PC-9 (cell line): Measurements from ENCODE around the gene C11orf21. TPM values are rescaled to one million over a fixed set of nuclear protein-coding genes. Genes with fewer than 3 reads are reported as not detected.

Experiments used
- BruUV-seq: library from RNA; stranded (reverse); fragments of 400-500 nt; replicated peaks from 2 replicates; lab custom pipeline; 2021; lab: Mats Ljungman, UMichigan
- CTCF ChIA-PET: fragments of 300-600 bp; sonication (Branson Sonifier 250); formaldehyde crosslinking; loops from one replicate; lab custom pipeline; 2022; ENCODE audit warnings: antibody characterized with exemption; lab: Charles Lee
- POLR2A ChIA-PET: fragments of 300-600 bp; sonication (Branson Sonifier 250); formaldehyde crosslinking; loops from one replicate; lab custom pipeline; 2022; ENCODE audit warnings: antibody characterized with exemption; ENCODE audit not compliant: unreplicated experiment; lab: Charles Lee
- DNase-seq, 2 experiments: peaks; one replicate each; pipeline versions ENCODE4 v3.0.0 to v3.0.0-alpha.2; 2015 to 2022; ENCODE audit warnings: mixed read lengths in 1 of 2
- H2AFZ ChIP-seq: fragments of 200-600 bp; sonication (generic); 2 replicates; pipeline ENCODE4 v1.8.1; 2017; ENCODE audit warnings: antibody characterized with exemption
- H3F3A ChIP-seq: fragments of 200-600 bp; sonication (generic); 2 replicates; pipeline ENCODE4 v1.8.1; 2017; ENCODE audit warnings: antibody characterized with exemption, mild to moderate bottlenecking, low read depth; ENCODE audit not compliant: insufficient read depth
- H3K27ac ChIP-seq: fragments of 200-600 bp; sonication (generic); 2 replicates; pipeline ENCODE4 v1.6.1; 2016; ENCODE audit warnings: mixed run types
- H3K27me3 ChIP-seq: fragments of 200-600 bp; sonication (generic); 2 replicates; pipeline ENCODE4 v1.6.1; 2016; ENCODE audit warnings: low read depth, mixed run types; ENCODE audit not compliant: insufficient read depth
- H3K36me3 ChIP-seq: fragments of 200-600 bp; sonication (generic); 2 replicates; pipeline ENCODE4 v1.6.1; 2016; ENCODE audit warnings: low read depth, mixed run types
- H3K4me1 ChIP-seq: fragments of 200-600 bp; sonication (generic); replicated peaks from 2 replicates; pipeline ENCODE4 v1.6.1; 2016; ENCODE audit warnings: mixed run types; ENCODE audit not compliant: insufficient read depth
- H3K4me2 ChIP-seq: fragments of 200-600 bp; sonication (generic); 2 replicates; pipeline ENCODE4 v1.6.1; 2017; ENCODE audit warnings: mixed run types
- H3K4me3 ChIP-seq: fragments of 200-600 bp; sonication (generic); 2 replicates; pipeline ENCODE4 v1.6.1; 2016; ENCODE audit warnings: mixed run types
- H3K79me2 ChIP-seq: fragments of 200-600 bp; sonication (generic); 2 replicates; pipeline ENCODE4 v1.6.1; 2017; ENCODE audit warnings: low read depth, mixed run types
- H3K9me2 ChIP-seq: fragments of 200-600 bp; sonication (generic); 2 replicates; pipeline ENCODE4 v1.8.1; 2017; ENCODE audit warnings: mild to moderate bottlenecking; ENCODE audit not compliant: insufficient read depth
- H3K9me3 ChIP-seq: fragments of 200-600 bp; sonication (generic); 2 replicates; pipeline ENCODE4 v1.8.1; 2016; ENCODE audit warnings: low read depth; ENCODE audit not compliant: insufficient read depth
- H4K20me1 ChIP-seq: fragments of 200-600 bp; sonication (generic); 2 replicates; pipeline ENCODE4 v1.8.1; 2017; ENCODE audit not compliant: insufficient read depth
- EZH2 ChIP-seq: fragments of 200-600 bp; sonication (generic); IDR thresholded peaks from 2 replicates; pipeline ENCODE4 v1.8.0; 2017; ENCODE audit warnings: antibody characterized with exemption, low read depth
- intact Hi-C: fragments of 100-400 bp; cut with micrococcal nuclease; formaldehyde crosslinking; loops from one replicate; pipeline ENCODE4 v1.10.0; 2022; ENCODE audit not compliant: unreplicated experiment
- total RNA-seq: library from RNA; stranded (reverse); gene quantifications from 2 replicates; pipeline ENCODE4 v1.2.3, GENCODE V29; 2021
- TF ChIP-seq, protein P1 (sequence below): fragments of 200-600 bp; sonication (generic); conservative IDR thresholded peaks from 2 replicates; pipeline ENCODE4 v1.6.1; 2017; ENCODE audit warnings: mixed run types, antibody characterized with exemption, mild to moderate bottlenecking, moderate library complexity

C11orf21 gene
- total RNA-seq, 1 experiment from 2014 or later, result not detected

DNA sequence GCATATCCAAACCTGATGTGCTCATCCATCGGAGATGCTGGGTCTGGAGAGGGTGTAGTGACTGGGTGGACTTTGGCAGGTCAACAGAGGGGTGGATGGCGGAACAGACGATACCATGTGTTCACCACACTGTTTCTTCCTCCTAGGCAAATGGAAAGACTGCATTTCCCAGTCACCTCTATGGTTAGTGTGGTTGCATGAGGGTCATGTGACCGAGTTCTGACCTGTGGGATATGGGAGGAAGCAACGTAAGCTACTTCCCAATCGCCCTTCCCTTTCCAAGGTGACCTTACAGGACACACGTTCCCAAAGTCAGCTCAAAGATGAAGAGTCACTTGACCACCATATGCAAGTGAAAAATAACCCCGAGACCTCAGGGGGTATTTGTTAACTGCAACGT is 27.8 kb upstream of the C11orf21 start:
- no peak for DNase-seq
- BruUV-seq, result no TSS peak
- intact Hi-C loops, result no loop called here
- H3K36me3 ChIP-seq, result no peaks in the 10 kb centered on the region
- TF ChIP-seq, protein P1, sequence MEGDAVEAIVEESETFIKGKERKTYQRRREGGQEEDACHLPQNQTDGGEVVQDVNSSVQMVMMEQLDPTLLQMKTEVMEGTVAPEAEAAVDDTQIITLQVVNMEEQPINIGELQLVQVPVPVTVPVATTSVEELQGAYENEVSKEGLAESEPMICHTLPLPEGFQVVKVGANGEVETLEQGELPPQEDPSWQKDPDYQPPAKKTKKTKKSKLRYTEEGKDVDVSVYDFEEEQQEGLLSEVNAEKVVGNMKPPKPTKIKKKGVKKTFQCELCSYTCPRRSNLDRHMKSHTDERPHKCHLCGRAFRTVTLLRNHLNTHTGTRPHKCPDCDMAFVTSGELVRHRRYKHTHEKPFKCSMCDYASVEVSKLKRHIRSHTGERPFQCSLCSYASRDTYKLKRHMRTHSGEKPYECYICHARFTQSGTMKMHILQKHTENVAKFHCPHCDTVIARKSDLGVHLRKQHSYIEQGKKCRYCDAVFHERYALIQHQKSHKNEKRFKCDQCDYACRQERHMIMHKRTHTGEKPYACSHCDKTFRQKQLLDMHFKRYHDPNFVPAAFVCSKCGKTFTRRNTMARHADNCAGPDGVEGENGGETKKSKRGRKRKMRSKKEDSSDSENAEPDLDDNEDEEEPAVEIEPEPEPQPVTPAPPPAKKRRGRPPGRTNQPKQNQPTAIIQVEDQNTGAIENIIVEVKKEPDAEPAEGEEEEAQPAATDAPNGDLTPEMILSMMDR, result no peak
- TF ChIP-seq EZH2, result no peak
- no peaks in the 10 kb centered on the region for H3K9me2 ChIP-seq
- no peaks in the 10 kb centered on the region for H3K9me3 ChIP-seq
- no peak overlapping the region for H2AFZ ChIP-seq
- H3K79me2 ChIP-seq, result no peaks in the 10 kb centered on the region
- H4K20me1 ChIP-seq, result no peaks in the 10 kb centered on the region
- no peaks in the 10 kb centered on the region for H3K27me3 ChIP-seq
- CTCF ChIA-PET, result no interaction called here
- H3K27ac ChIP-seq, result no peak overlapping the region
- POLR2A ChIA-PET, result no interaction called here
- peaks cover 7% of the 10 kb centered on the region; the same call in 1 of the 2 replicates for H3F3A ChIP-seq
- no peak overlapping the region for H3K4me3 ChIP-seq
- H3K4me2 ChIP-seq, result no peak overlapping the region
- H3K4me1 ChIP-seq, result no peaks in the 10 kb centered on the region

DNA sequence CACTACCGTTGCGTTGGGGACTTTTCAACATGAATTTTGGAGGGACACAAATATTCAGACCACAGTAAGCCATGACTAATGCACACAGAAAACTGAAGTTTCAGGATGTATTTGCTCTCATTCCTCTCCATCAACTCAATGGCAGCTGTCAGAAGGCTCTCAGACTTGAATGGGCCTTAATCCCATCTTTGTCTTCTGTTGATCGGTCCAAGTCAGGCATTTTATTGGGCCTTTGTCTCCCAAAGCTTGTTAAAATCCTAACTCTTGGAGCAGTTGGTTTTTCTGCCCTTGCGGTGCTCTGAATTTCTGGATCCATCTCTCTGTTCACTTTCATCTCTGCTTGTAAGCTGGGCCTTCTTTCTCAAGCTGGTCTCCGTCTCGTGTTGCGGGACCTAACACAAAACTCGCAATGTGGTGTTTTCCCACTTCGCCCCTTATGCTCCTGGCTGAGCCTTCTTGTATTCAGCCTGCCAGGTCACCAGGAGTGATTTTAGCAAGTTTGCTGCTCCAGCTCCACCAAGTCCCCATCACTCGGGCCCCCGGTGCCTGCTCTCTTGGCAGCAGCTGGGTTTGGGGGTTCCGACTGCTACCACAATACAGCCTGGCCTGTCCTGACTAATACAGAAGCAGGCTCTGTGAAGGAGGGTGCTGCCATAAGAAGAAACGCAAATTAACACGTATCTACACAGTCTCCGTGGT is 27.1 kb upstream of the C11orf21 start:
- no peaks in the 10 kb centered on the region for H3K36me3 ChIP-seq
- no peaks in the 10 kb centered on the region for H3K4me1 ChIP-seq
- no peak overlapping the region for H3K4me3 ChIP-seq
- TF ChIP-seq, protein P1, result no peak
- no peak for TF ChIP-seq EZH2
- no peaks in the 10 kb centered on the region for H3K9me3 ChIP-seq
- peaks cover 7% of the 10 kb centered on the region; the same call in 1 of the 2 replicates for H3F3A ChIP-seq
- no peak for DNase-seq
- H3K9me2 ChIP-seq, result no peaks in the 10 kb centered on the region
- H3K4me2 ChIP-seq, result no peak overlapping the region
- H2AFZ ChIP-seq, result no peak overlapping the region
- no peak overlapping the region for H3K27ac ChIP-seq
- intact Hi-C loops, result no loop called here
- no peaks in the 10 kb centered on the region for H4K20me1 ChIP-seq
- ChIA-PET POLR2A (no interaction called here), CTCF (no interaction called here)
- no peaks in the 10 kb centered on the region for H3K79me2 ChIP-seq
- BruUV-seq, result no TSS peak
- H3K27me3 ChIP-seq, result no peaks in the 10 kb centered on the region

DNA sequence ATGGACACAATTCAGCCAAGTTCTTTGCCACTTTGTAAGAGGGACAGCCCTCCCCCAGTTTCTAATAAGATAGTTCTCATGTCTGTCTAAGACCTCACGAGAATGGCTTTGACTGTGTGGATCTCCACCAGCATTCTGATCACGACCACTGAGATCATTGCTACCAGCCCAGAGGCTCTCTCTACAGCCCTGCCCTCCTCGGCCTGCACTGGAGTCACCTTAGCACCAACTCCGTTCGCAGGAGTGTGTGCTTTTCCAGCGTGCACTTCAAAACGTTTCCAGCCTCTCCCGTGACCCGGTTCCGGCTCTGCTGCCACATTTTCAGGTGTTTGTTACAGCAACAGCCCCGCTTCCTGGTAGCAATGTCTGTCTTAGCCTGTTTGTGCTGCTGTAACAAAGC is 26.3 kb upstream of the C11orf21 start:
- Histone ChIP-seq H3K9me2 (no peaks in the 10 kb centered on the region), H3K9me3 (no peaks in the 10 kb centered on the region), H3F3A (peaks cover 7% of the 10 kb centered on the region; the same call in 1 of the 2 replicates), H3K36me3 (no peaks in the 10 kb centered on the region), H3K27ac (no peak overlapping the region), H4K20me1 (no peaks in the 10 kb centered on the region), H3K4me3 (no peak overlapping the region), H3K4me1 (no peaks in the 10 kb centered on the region), H3K27me3 (no peaks in the 10 kb centered on the region), H2AFZ (no peak overlapping the region), H3K79me2 (no peaks in the 10 kb centered on the region), H3K4me2 (no peak overlapping the region)
- no TSS peak for BruUV-seq
- intact Hi-C loops, result no loop called here
- ChIA-PET CTCF (no interaction called here), POLR2A (no interaction called here)
- TF ChIP-seq EZH2, result no peak
- TF ChIP-seq, protein P1, result no peak
- no peak for DNase-seq
